B cell (primary cell): ENCODE results near the gene MYH11.

Experiments used
- CTCF ChIP-seq: fragments of 200-600 bp; IDR thresholded peaks from one replicate; pipeline ENCODE4 v1.8.0; 2022; ENCODE audit warnings: antibody characterized with exemption, mild to moderate bottlenecking
- EZH2 ChIP-seq: IDR thresholded peaks from 2 replicates; pipeline ENCODE4 v1.6.1; 2012; ENCODE audit warnings: borderline replicate concordance, low read depth, mild to moderate bottlenecking, moderate library complexity, low read length; ENCODE audit not compliant: insufficient read depth, poor library complexity, severe bottlenecking

- TF ChIP-seq CTCF (no peak), EZH2 (no peak)
Observed at GRCh38 chr16:15701367-15701766, 155.5 kb downstream of the MYH11 start.
